Muscle of back (tissue), 13 donors: ENCODE data around the gene LARP6. TPM values are rescaled to one million over a fixed set of nuclear protein-coding genes. Genes with fewer than 3 reads are reported as not detected.
"Not testable (repeated sequence)": the region's sequence is repeated elsewhere in the genome, so short reads cannot be mapped to it uniquely, and the experiment has no call there.

Source experiments
- DNase-seq, 3 donors: peaks; one replicate each; pipeline versions ENCODE4 v3.0.0 to v3.0.0-alpha.2; 2013
- long read RNA-seq, 9 donors: transcript quantifications; one replicate each; lab custom pipeline, GENCODE V29; 2026
- polyA plus RNA-seq, 10 donors: library from polyadenylated mRNA; unstranded; fragments of 120-200 nt; gene quantifications; one replicate each; pipeline ENCODE4 v1.2.1, GENCODE V29; 2013; ENCODE audit not compliant: insufficient read length in 10 of 10

Gene LARP6
- 10 to 100 TPM; 12.1 to 21.1 (median 15.4) TPM for polyA plus RNA-seq
- long read RNA-seq, donor 1, full-length matches to known transcripts = 10 of 10 reads
- long read RNA-seq, donor 1, partial matches to known transcripts = 0 of 10 reads
- long read RNA-seq, donor 1, other reads (novel, unspliced or antisense) = 0 of 10 reads
- long read RNA-seq, donor 2, full-length matches to known transcripts = 4 of 4 reads
- long read RNA-seq, donor 2, partial matches to known transcripts = 0 of 4 reads
- long read RNA-seq, donor 2, other reads (novel, unspliced or antisense) = 0 of 4 reads
- long read RNA-seq, donor 3 = 0 reads
- long read RNA-seq, donor 4, full-length matches to known transcripts = 4 of 4 reads
- long read RNA-seq, donor 4, partial matches to known transcripts = 0 of 4 reads
- long read RNA-seq, donor 4, other reads (novel, unspliced or antisense) = 0 of 4 reads
- long read RNA-seq, donor 5, full-length matches to known transcripts = 11 of 11 reads
- long read RNA-seq, donor 5, partial matches to known transcripts = 0 of 11 reads
- long read RNA-seq, donor 5, other reads (novel, unspliced or antisense) = 0 of 11 reads
- long read RNA-seq, donor 6, full-length matches to known transcripts = 6 of 6 reads
- long read RNA-seq, donor 6, partial matches to known transcripts = 0 of 6 reads
- long read RNA-seq, donor 6, other reads (novel, unspliced or antisense) = 0 of 6 reads
- long read RNA-seq, donor 7, full-length matches to known transcripts = 7 of 7 reads
- long read RNA-seq, donor 7, partial matches to known transcripts = 0 of 7 reads
- long read RNA-seq, donor 7, other reads (novel, unspliced or antisense) = 0 of 7 reads
- long read RNA-seq, donor 8, full-length matches to known transcripts = 11 of 11 reads
- long read RNA-seq, donor 8, partial matches to known transcripts = 0 of 11 reads
- long read RNA-seq, donor 8, other reads (novel, unspliced or antisense) = 0 of 11 reads
- long read RNA-seq, donor 9, partial matches to known transcripts = 0 of 1 reads
- long read RNA-seq, donor 9, other reads (novel, unspliced or antisense) = 0 of 1 reads

GRCh38 chr15:70853973-70854665 is at the start of gene LARP6:
Gene LARP6 (minus strand): TSS chr15:70854157. CDS start chr15:70854088, 69 bp downstream.
- DNase-seq = peak in 2 of 3 donors; percentile 61 to 90

- DNase-seq = peak in 1 of 3 donors; percentile 70
These were observed 48.1 kb upstream of the LARP6 start for GRCh38 chr15:70902107-70902506.

GRCh38 chr15:70892912-70893560 is 39.1 kb upstream of the LARP6 start:
- peak in 1 of 3 donors; percentile 65 for DNase-seq

GRCh38 chr15:70892002-70892911 is 38.3 kb upstream of the LARP6 start, which contains the start of the genes LRRC49 and THAP10:
Gene LRRC49 (plus strand): TSS chr15:70892826. CDS start chr15:70892895, 69 bp downstream.
Gene THAP10 (minus strand): TSS chr15:70892433. CDS start chr15:70892272, 161 bp downstream.
- peak; percentile 94 to 98 (median 96) for DNase-seq

- no peak for DNase-seq
These were observed 28.4 kb upstream of the LARP6 start for GRCh38 chr15:70882361-70882760.

GRCh38 chr15:70880781-70881180 is 26.8 kb upstream of the LARP6 start:
- no peak for DNase-seq

- DNase-seq = no peak
These were observed 25.4 kb upstream of the LARP6 start for GRCh38 chr15:70879401-70879800.

GRCh38 chr15:70876683-70877082 is 22.7 kb upstream of the LARP6 start:
- no peak for DNase-seq

GRCh38 chr15:70876011-70876410 is 22.1 kb upstream of the LARP6 start:
- no peak for DNase-seq

- DNase-seq = peak in 1 of 3 donors; percentile 75
These were observed 21.2 kb upstream of the LARP6 start for GRCh38 chr15:70875001-70875782.

- DNase-seq = no peak
These were observed 19.5 kb upstream of the LARP6 start for GRCh38 chr15:70873232-70874054.

GRCh38 chr15:70871490-70871889 is 17.5 kb upstream of the LARP6 start:
- not testable (repeated sequence) for DNase-seq

- peak in 2 of 3 donors; percentile 59 to 80 for DNase-seq
These were observed 16.1 kb upstream of the LARP6 start for GRCh38 chr15:70870051-70870450.

GRCh38 chr15:70869346-70869745 is 15.4 kb upstream of the LARP6 start:
- peak in 1 of 3 donors; percentile 65 for DNase-seq

GRCh38 chr15:70867911-70868467 is 14.0 kb upstream of the LARP6 start:
- DNase-seq = peak in 2 of 3 donors; percentile 86 to 92

- no peak for DNase-seq
These were observed 13.2 kb upstream of the LARP6 start for GRCh38 chr15:70866982-70867641.
